Thoracic aorta (tissue), 2 donors: ENCODE results near the gene TRIM33. TPM values are rescaled to one million over a fixed set of nuclear protein-coding genes. Genes with fewer than 3 reads are reported as not detected.

Source experiments
- ATAC-seq: fragments of 150-250 bp; one replicate; pipeline ENCODE4 v1.8.0; 2017; ENCODE audit warnings: low read depth; ENCODE audit not compliant: insufficient number of reproducible peaks, low FRiP score
- DNase-seq: peaks from one replicate; pipeline ENCODE4 v3.0.0-alpha.2; 2020; ENCODE audit warnings: low spot score
- H3K27ac ChIP-seq, 2 donors: fragments of 200-600 bp; sonication (generic); 1 replicate in 1 of 2; 2 replicates in 1 of 2; pipeline ENCODE4 v1.5.1; 2016; ENCODE audit warnings: mild to moderate bottlenecking in 2 of 2, moderate library complexity in 2 of 2
- H3K27me3 ChIP-seq: fragments of 200-600 bp; sonication (generic); replicated peaks from 2 replicates; pipeline ENCODE4 v1.6.0; 2016; ENCODE audit warnings: mild to moderate bottlenecking; ENCODE audit not compliant: insufficient read depth
- H3K36me3 ChIP-seq: fragments of 200-600 bp; sonication (generic); one replicate; pipeline ENCODE4 v1.5.1; 2016
- H3K4me1 ChIP-seq, 2 donors: fragments of 200-600 bp; sonication (generic); 1 replicate in 1 of 2; 2 replicates in 1 of 2; pipeline versions ENCODE4 v1.5.1 to v1.6.0; 2016; ENCODE audit warnings: low read depth in 2 of 2, mild to moderate bottlenecking in 1 of 2; ENCODE audit not compliant: control insufficient read depth in 1 of 2
- H3K4me3 ChIP-seq: fragments of 200-600 bp; sonication (generic); 2 replicates; pipeline ENCODE4 v1.5.1; 2016; ENCODE audit warnings: mild to moderate bottlenecking
- H3K9me3 ChIP-seq: fragments of 200-600 bp; sonication (generic); 2 replicates; pipeline ENCODE4 v1.5.1; 2016
- total RNA-seq, 2 donors: library from RNA; depleted of rRNA; stranded (reverse); fragments of >200 nt; gene quantifications; one replicate each; pipeline versions ENCODE4 v1.1.0 to v1.2.3, GENCODE V29; 2016
- TF ChIP-seq, protein P1 (sequence below): fragments of 200-600 bp; sonication (generic); IDR thresholded peaks from one replicate; pipeline ENCODE4 v1.5.1; 2019; ENCODE audit warnings: antibody characterized with exemption

Gene TRIM33
- total RNA-seq, 2 donors from 2014 or later = 29.4 to 61.2 TPM

GRCh38 chr1:114531094-114531493 lies 20.1 kb upstream of the TRIM33 start:
- H3K27me3 ChIP-seq = no peaks in the 10 kb centered on the region
- no peaks in the 10 kb centered on the region for H3K9me3 ChIP-seq
- no peak overlapping the region for H3K4me3 ChIP-seq
- H3K27ac ChIP-seq = no peak overlapping the region
- TF ChIP-seq, protein P1, sequence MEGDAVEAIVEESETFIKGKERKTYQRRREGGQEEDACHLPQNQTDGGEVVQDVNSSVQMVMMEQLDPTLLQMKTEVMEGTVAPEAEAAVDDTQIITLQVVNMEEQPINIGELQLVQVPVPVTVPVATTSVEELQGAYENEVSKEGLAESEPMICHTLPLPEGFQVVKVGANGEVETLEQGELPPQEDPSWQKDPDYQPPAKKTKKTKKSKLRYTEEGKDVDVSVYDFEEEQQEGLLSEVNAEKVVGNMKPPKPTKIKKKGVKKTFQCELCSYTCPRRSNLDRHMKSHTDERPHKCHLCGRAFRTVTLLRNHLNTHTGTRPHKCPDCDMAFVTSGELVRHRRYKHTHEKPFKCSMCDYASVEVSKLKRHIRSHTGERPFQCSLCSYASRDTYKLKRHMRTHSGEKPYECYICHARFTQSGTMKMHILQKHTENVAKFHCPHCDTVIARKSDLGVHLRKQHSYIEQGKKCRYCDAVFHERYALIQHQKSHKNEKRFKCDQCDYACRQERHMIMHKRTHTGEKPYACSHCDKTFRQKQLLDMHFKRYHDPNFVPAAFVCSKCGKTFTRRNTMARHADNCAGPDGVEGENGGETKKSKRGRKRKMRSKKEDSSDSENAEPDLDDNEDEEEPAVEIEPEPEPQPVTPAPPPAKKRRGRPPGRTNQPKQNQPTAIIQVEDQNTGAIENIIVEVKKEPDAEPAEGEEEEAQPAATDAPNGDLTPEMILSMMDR = no peak
- H3K4me1 ChIP-seq = no peaks in the 10 kb centered on the region
- ATAC-seq = no peak
- no peak for DNase-seq
- H3K36me3 ChIP-seq = no peaks in the 10 kb centered on the region

DNA sequence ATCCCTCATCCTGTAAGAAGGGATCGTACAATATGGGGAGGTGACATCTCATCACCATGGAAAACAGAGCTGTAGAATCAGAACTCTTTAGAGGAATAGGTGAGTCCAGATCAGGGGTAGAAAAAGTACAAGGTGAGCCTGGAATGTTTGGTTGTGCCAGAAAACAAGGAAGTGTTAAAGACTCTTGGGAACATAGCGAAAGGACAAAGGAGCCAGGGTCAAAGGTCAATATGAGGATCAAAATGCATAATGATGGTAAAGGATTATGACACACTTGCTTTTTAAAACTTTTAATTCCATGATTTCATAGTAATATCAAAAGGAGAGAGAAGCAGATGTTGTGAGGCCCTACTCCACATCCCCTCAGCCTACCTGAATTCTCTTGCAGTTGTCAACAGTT lies 19.2 kb upstream of the TRIM33 start:
- H3K4me1 ChIP-seq = no peaks in the 10 kb centered on the region
- H3K27me3 ChIP-seq = no peaks in the 10 kb centered on the region
- TF ChIP-seq, protein P1 = no peak
- H3K36me3 ChIP-seq = no peaks in the 10 kb centered on the region
- no peak overlapping the region for H3K27ac ChIP-seq
- DNase-seq = no peak
- H3K9me3 ChIP-seq = no peaks in the 10 kb centered on the region
- no peak overlapping the region for H3K4me3 ChIP-seq
- no peak for ATAC-seq

GRCh38 chr1:114524944-114525343 lies 13.9 kb upstream of the TRIM33 start:
- Histone ChIP-seq H3K36me3 (no peaks in the 10 kb centered on the region), H3K4me1 (no peaks in the 10 kb centered on the region), H3K27me3 (no peaks in the 10 kb centered on the region), H3K9me3 (no peaks in the 10 kb centered on the region), H3K4me3 (no peak overlapping the region), H3K27ac (no peak overlapping the region)
- TF ChIP-seq, protein P1 = no peak
- ATAC-seq (no peak), DNase-seq (no peak)

- Histone ChIP-seq H3K9me3 (no peaks in the 10 kb centered on the region), H3K4me1 (no peaks in the 10 kb centered on the region), H3K4me3 (no peak overlapping the region), H3K27me3 (no peaks in the 10 kb centered on the region), H3K36me3 (no peaks in the 10 kb centered on the region), H3K27ac (no peak overlapping the region)
- no peak for DNase-seq
- TF ChIP-seq, protein P1 = no peak
- no peak for ATAC-seq
Measured at GRCh38 chr1:114522264-114522575, 11.2 kb upstream of the TRIM33 start.

DNA sequence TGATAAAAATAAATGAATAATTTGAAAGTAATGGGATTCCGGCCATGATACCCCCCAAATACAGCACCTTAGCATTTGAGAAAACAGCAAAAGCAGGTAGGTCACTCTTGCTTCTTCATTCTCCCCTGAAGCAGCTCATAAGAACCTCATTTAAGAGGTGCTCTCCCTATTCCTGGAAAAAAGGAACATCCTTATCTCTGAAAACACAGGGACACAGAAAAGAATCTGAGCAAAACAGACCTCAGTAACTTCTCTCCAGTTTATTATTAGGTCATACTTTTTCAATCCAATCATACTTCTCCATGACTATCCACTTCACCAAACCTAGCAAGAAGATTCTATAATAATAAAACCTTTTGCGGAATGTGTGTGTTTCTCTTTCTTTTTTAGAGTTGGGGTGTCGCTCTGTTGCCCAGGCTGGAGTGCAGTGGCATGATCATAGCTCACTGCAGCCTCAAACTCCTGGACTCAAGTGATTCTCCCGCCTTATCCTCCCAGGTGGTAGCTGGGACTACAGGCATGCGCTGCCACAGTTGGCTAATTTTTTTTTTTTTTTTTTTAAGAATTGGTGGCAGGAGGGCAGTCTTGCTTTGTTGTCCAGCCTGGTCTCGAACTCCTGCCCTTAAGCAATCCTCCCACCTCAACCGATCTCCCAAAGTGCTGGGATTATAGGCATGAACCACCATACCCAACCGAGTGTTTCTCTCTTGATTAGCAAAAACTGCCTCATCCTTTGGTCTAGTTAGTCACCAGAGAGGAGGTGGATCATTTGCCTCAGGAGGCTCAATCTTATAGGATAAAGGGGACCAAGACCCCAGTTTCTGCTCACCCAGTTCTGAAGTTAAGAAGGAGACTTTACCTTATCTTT lies 10.6 kb upstream of the TRIM33 start:
- no peak for DNase-seq
- H3K36me3 ChIP-seq = no peaks in the 10 kb centered on the region
- H3K27ac ChIP-seq = no peak overlapping the region
- H3K9me3 ChIP-seq = no peaks in the 10 kb centered on the region
- TF ChIP-seq, protein P1 = no peak
- H3K27me3 ChIP-seq = no peaks in the 10 kb centered on the region
- no peak overlapping the region for H3K4me3 ChIP-seq
- ATAC-seq = no peak
- no peaks in the 10 kb centered on the region for H3K4me1 ChIP-seq
